ENCODE data around the gene GPSM3.

DNA sequence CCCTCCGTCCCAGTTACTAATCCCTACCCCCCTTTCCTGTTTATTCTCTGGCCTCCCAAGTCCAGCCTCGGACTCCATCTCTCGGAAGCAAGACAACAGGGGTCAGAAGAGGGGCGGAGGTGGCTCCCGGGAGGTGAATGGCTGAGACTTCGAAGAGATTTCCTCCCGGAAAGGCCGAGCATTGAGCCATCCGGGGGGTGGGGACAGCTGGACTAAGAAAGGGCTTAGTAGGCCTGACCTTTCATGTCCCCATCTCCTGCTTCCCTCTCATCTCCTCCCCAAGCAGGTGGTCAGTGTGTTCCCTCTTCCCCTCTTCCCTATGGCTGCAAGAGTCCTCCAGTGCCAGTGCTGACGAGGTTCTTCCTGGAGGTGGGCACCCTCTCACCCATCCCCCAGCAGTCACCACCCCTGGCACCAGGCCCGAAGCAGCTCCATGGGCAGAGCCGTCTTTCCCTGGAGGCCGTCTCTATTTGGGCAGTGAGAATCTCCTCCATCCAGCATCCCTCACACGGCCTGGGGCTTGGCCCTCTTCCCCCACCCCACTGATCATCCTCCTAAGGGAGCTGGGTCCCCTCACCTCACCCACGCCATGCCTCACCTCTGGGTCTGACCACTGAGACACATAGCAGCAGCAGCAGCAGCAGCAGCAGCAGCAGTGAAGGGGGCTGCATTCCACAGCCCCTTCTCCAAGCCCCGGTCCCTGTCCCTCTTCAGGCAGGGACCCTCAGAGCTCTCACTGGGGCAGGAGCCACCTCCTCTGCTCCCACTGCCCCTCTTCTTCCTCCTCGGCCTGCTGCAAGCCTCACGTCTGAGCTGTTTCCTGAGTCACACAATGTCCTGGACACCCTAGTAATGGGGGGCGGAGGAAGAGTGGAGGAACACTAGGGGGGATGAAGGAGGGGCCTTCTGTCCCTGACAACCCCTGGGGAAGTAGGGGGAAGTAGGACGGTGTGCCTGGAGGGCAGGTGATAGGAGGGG is 31.1 kb upstream of the GPSM3 start, which contains the start of gene NOTCH4:
- TF ChIP-seq POLR2A (IDR thresholded peaks at IDR 0.05), result no peak
- TF ChIP-seq, protein P1, sequence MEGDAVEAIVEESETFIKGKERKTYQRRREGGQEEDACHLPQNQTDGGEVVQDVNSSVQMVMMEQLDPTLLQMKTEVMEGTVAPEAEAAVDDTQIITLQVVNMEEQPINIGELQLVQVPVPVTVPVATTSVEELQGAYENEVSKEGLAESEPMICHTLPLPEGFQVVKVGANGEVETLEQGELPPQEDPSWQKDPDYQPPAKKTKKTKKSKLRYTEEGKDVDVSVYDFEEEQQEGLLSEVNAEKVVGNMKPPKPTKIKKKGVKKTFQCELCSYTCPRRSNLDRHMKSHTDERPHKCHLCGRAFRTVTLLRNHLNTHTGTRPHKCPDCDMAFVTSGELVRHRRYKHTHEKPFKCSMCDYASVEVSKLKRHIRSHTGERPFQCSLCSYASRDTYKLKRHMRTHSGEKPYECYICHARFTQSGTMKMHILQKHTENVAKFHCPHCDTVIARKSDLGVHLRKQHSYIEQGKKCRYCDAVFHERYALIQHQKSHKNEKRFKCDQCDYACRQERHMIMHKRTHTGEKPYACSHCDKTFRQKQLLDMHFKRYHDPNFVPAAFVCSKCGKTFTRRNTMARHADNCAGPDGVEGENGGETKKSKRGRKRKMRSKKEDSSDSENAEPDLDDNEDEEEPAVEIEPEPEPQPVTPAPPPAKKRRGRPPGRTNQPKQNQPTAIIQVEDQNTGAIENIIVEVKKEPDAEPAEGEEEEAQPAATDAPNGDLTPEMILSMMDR (IDR thresholded peaks at IDR 0.05), result no peak
